Osteocyte (in vitro differentiated cells): Measurements from ENCODE around the gene RPL36. TPM values are rescaled to one million over a fixed set of nuclear protein-coding genes. Genes with fewer than 3 reads are reported as not detected.
"Not testable (repeated sequence)": the region's sequence is repeated elsewhere in the genome, so short reads cannot be mapped to it uniquely, and the experiment has no call there.

Source experiments
- DNase-seq: peaks from one replicate; pipeline ENCODE4 v3.0.0; 2021; ENCODE audit warnings: mixed read lengths; ENCODE audit not compliant: unreplicated experiment; ENCODE audit errors: extremely low spot score
- H3K27ac Mint-ChIP-seq: one replicate; pipeline ENCODE4 v1.8.0; 2021; ENCODE audit warnings: mild to moderate bottlenecking, mixed read lengths; ENCODE audit not compliant: unreplicated experiment
- H3K27me3 Mint-ChIP-seq: one replicate; pipeline ENCODE4 v1.8.0; 2021; ENCODE audit warnings: mixed read lengths; ENCODE audit not compliant: unreplicated experiment
- H3K36me3 Mint-ChIP-seq: one replicate; pipeline ENCODE4 v1.8.0; 2021; ENCODE audit warnings: mixed read lengths; ENCODE audit not compliant: unreplicated experiment
- H3K4me1 Mint-ChIP-seq: one replicate; pipeline ENCODE4 v1.8.0; 2021; ENCODE audit warnings: mixed read lengths; ENCODE audit not compliant: unreplicated experiment
- H3K4me3 Mint-ChIP-seq: one replicate; pipeline ENCODE4 v1.8.0; 2021; ENCODE audit warnings: mild to moderate bottlenecking, moderate library complexity, mixed read lengths; ENCODE audit not compliant: unreplicated experiment
- H3K9me3 Mint-ChIP-seq: one replicate; pipeline ENCODE4 v1.8.0; 2021; ENCODE audit warnings: mixed read lengths; ENCODE audit not compliant: unreplicated experiment
- CTCF ChIP-seq: fragments of 200-600 bp; sonication (generic); IDR thresholded peaks from 2 replicates; pipeline ENCODE4 v1.5.0; 2021; ENCODE audit warnings: antibody characterized with exemption, mild to moderate bottlenecking, moderate library complexity
- total RNA-seq: library from RNA; stranded (reverse); gene quantifications from 2 replicates; pipeline ENCODE4 v1.2.1, GENCODE V29; 2021

RPL36 gene
- total RNA-seq, 1 donor from 2014 or later: 728 TPM

- no peaks in the 10 kb centered on the region for H3K27me3 Mint-ChIP-seq
- H3K27ac Mint-ChIP-seq: no peak overlapping the region
- H3K9me3 Mint-ChIP-seq: no peaks in the 10 kb centered on the region
- no peak overlapping the region for H3K4me3 Mint-ChIP-seq
- TF ChIP-seq CTCF: no peak
- no peak for DNase-seq
- peaks cover 14% of the 10 kb centered on the region for H3K4me1 Mint-ChIP-seq
- H3K36me3 Mint-ChIP-seq: no peaks in the 10 kb centered on the region
These were observed 5.2 kb upstream of the RPL36 start for GRCh38 chr19:5684694-5685430.

- Mint-ChIP-seq H3K4me3 (peak overlapping the region; percentile 79), H3K36me3 (peaks cover 2% of the 10 kb centered on the region), H3K9me3 (no peaks in the 10 kb centered on the region), H3K4me1 (peaks cover 23% of the 10 kb centered on the region), H3K27me3 (no peaks in the 10 kb centered on the region), H3K27ac (peak overlapping the region; percentile 59)
- no peak for TF ChIP-seq CTCF
- no peak for DNase-seq
These were observed 3.8 kb upstream of the RPL36 start for GRCh38 chr19:5686326-5686646.

- Mint-ChIP-seq H3K27ac (peak overlapping the region; percentile 59), H3K4me3 (peak overlapping the region; percentile 79), H3K4me1 (peaks cover 23% of the 10 kb centered on the region), H3K9me3 (no peaks in the 10 kb centered on the region), H3K27me3 (no peaks in the 10 kb centered on the region), H3K36me3 (peaks cover 2% of the 10 kb centered on the region)
- peak; percentile 99 for DNase-seq
- TF ChIP-seq CTCF: peak; percentile 87
These were observed 3.3 kb upstream of the RPL36 start for GRCh38 chr19:5686647-5687359.

GRCh38 chr19:5687360-5688198 lies 2.5 kb upstream of the RPL36 start:
- peak overlapping the region; percentile 57 for H3K4me3 Mint-ChIP-seq
- peaks cover 4% of the 10 kb centered on the region for H3K36me3 Mint-ChIP-seq
- DNase-seq: peak; percentile 83
- no peak for TF ChIP-seq CTCF
- no peaks in the 10 kb centered on the region for H3K9me3 Mint-ChIP-seq
- peaks cover 21% of the 10 kb centered on the region for H3K4me1 Mint-ChIP-seq
- H3K27ac Mint-ChIP-seq: peak overlapping the region; percentile 59
- no peaks in the 10 kb centered on the region for H3K27me3 Mint-ChIP-seq

GRCh38 chr19:5688262-5688881 lies 1.7 kb upstream of the RPL36 start:
- DNase-seq, H3K36me3 Mint-ChIP-seq, H3K27me3 Mint-ChIP-seq, H3K27ac Mint-ChIP-seq, H3K9me3 Mint-ChIP-seq: not testable (repeated sequence)
- H3K4me1 Mint-ChIP-seq: peaks cover 21% of the 10 kb centered on the region
- peak overlapping the region; percentile 57 for H3K4me3 Mint-ChIP-seq
